Tibial artery (tissue), 4 donors: ENCODE measurements around the gene MAMSTR.
"Not testable (repeated sequence)": the region's sequence is repeated elsewhere in the genome, so short reads cannot be mapped to it uniquely, and the experiment has no call there.

Source experiments
- DNase-seq, 2 donors: peaks; one replicate each; pipeline ENCODE4 v3.0.0-alpha.2; 2019
- H3K27ac ChIP-seq, 2 donors: fragments of 200-600 bp; sonication (generic) in 1 of 2; 1 replicate in 1 of 2; 2 replicates in 1 of 2; pipeline ENCODE4 v1.5.1; 2018 to 2019; ENCODE audit warnings: mild to moderate bottlenecking in 1 of 2
- H3K27me3 ChIP-seq, 2 donors: fragments of 200-600 bp; sonication (generic) in 1 of 2; one replicate each; pipeline versions ENCODE4 v1.5.1 to v1.6.0; 2016 to 2019
- H3K36me3 ChIP-seq, 3 donors: fragments of 200-600 bp; sonication (generic) in 2 of 3; one replicate each; pipeline ENCODE4 v1.5.1; 2016 to 2019; ENCODE audit warnings: mild to moderate bottlenecking in 2 of 3
- H3K4me1 ChIP-seq, 4 donors: fragments of 200-600 bp; sonication (generic) in 2 of 4; 1 replicate in 3 of 4; 2 replicates in 1 of 4; pipeline ENCODE4 v1.5.1; 2016 to 2019
- H3K4me3 ChIP-seq, 2 donors: fragments of 200-600 bp; sonication (generic) in 1 of 2; 1 replicate in 1 of 2; 2 replicates in 1 of 2; pipeline ENCODE4 v1.5.1; 2018 to 2019; ENCODE audit warnings: mild to moderate bottlenecking in 2 of 2
- H3K9me3 ChIP-seq, 3 donors: fragments of 200-600 bp; sonication (generic) in 1 of 3; one replicate each; pipeline ENCODE4 v1.5.1; 2016 to 2019
- CTCF ChIP-seq, 2 experiments: fragments of 200-600 bp in 1 of 2; fragments of 450-650 bp in 1 of 2; IDR thresholded peaks; one replicate each; pipeline ENCODE4 v1.5.1; 2017 to 2019; ENCODE audit warnings: antibody characterized with exemption in 2 of 2, mild to moderate bottlenecking in 1 of 2, moderate library complexity in 1 of 2
- intact Hi-C: fragments of 100-400 bp; cut with DNase I; formaldehyde crosslinking; loops from one replicate; pipeline ENCODE4 v1.15.0; 2023; ENCODE audit warnings: low total_unique reads

MAMSTR gene

DNA sequence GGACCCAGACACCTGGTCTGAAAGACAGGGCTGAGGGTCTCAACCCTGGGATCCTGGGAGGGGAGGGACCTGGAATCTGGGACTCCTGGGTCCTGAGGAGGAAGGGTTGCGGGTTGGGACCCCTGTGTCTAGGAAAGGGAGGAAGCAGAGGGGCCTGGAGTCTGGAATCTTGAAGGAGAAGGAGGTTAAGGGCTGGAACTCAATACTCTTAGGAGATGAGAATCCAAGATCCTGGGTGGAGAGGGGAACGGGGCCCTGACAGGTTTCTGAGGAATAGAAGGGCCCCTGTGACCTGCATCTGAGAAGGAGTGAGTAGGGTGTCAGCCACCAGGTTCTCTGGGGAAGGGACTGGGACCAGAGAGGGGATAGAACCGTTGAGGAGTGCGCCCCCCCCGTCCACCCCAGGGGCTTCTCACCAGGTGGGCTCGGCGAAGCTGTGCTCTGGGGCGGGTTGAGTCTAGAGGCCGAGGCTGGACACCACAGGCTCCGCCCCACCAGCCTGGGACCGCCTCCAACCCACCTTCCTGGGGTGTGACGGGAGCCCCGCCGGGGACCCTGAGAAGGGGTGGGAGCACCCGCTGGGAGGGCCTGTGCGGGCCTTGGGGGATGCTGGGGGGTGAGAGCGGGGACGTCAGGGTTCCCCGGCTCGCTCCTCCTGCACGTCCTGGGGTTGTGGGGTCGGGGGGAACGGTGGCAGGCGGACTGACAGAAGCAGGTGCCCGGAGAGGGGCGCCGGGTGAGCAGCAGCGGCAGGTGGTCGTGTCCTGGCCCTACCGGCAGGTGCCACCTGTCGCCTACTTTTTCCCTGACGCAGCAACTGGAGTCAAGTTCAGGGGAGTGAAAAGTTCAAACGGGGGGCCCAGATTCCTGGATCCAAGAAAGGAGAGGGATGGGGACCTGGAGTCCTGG, at the start of gene MAMSTR:
MAMSTR (minus strand) TSS at position 463 of the 909 bp plus-strand sequence. CDS start 694 bp downstream, outside the sequence.
- intact Hi-C loops = no loop called here
- Histone ChIP-seq H3K9me3 (no peaks in the 10 kb centered on the region), H3K27me3 (no peaks in the 10 kb centered on the region), H3K4me1 (peaks cover 0 to 54% (median 40%) of the 10 kb centered on the region in 4 donors), H3K4me3 (peak within 1 kb of the TSS; percentile 54 to 57), H3K27ac (peak within 1 kb of the TSS; percentile 82 to 91), H3K36me3 (no peaks in the 10 kb centered on the region)
- no peak for DNase-seq
- TF ChIP-seq CTCF (IDR thresholded peaks at IDR 0.05) = no peak

DNA sequence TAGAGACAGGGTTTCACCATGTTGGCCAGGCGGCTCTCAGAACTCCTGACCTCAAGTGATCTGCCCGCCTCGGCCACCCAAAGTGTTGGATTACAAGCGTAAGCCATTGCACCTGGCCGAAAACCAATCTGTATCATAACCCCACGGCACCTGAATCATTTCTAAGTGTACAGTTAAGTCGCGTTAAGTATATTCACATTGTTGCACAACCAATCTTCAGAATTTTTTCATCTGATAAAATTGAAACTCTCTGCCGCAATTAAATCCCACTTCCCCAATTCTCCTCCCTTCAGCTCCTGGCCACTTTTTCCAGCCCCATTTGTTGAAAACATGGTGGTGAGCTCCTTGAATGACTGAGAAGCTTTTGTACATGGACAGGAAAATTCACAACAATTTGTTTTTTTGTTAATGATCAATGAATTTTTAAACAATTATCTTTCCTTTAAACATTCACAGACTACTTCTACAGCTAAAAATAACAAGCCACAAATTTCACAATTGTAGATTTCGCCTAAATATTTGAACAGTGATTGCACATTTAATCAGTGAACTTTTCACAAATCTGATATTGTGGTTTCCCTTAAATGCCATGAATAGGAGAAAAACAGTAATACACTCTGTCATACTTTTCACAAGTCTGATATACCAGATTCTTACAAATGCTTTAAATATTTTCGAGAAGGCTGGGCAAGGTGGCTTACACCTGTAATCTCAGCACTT, 49.6 kb upstream of the MAMSTR start:
- Histone ChIP-seq H3K4me1 (no peaks in the 10 kb centered on the region), H3K36me3 (no peaks in the 10 kb centered on the region), H3K9me3 (no peaks in the 10 kb centered on the region), H3K27ac (no peak overlapping the region), H3K4me3 (no peak overlapping the region), H3K27me3 (peaks cover 0 to 39% of the 10 kb centered on the region in 2 donors)
- no peak for TF ChIP-seq CTCF (IDR thresholded peaks at IDR 0.05)
- DNase-seq = no peak
- intact Hi-C loops = no loop called here

- intact Hi-C loops, H3K27ac ChIP-seq, H3K4me1 ChIP-seq, H3K9me3 ChIP-seq, DNase-seq, H3K4me3 ChIP-seq, H3K36me3 ChIP-seq: not testable (repeated sequence)
- peaks cover 0 to 46% of the 10 kb centered on the region in 2 donors for H3K27me3 ChIP-seq
Observed at GRCh38 chr19:48768171-48768753, 48.7 kb upstream of the MAMSTR start.

GRCh38 chr19:48765816-48766215, 46.3 kb upstream of the MAMSTR start:
- DNase-seq, intact Hi-C loops, H3K4me3 ChIP-seq, H3K4me1 ChIP-seq, H3K9me3 ChIP-seq, H3K36me3 ChIP-seq, H3K27ac ChIP-seq: not testable (repeated sequence)
- H3K27me3 ChIP-seq = peaks cover 0 to 52% of the 10 kb centered on the region in 2 donors

DNA sequence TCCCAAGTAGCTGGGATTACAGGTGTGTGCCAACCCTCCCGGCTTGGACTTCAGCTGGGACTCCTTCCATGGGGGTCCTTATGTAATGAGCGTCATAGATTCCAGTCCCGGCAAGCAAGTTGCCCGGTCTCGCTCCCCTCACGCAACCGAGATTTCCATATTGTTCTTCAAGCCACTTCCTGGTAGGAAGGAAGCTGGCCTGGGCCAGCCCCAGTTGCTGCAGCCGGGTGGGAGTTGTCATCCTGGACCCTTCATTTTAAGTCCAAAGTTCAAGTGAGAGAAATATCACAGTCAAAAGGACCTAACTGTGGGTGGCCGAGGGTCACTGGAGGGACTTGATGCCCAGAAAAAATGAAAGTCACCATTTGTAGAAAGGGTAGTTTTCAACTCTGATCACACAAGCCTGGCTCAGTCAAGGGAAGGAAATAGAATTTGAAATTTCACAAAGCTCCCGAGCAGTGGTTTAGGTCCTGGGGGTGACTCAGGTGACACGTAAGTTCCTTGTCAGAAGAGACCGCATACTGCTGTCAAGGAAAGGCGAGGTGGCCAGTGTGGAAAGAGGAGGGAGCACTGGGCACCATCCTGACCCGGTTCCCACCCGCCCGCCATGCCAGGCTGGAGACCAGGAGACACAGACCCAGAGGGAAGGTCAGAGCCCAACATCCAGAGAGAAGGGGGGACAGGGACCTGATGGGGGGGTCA, 41.1 kb upstream of the MAMSTR start:
- H3K9me3 ChIP-seq = no peaks in the 10 kb centered on the region
- no peak overlapping the region for H3K4me3 ChIP-seq
- H3K27ac ChIP-seq = no peak overlapping the region
- intact Hi-C loops = no loop called here
- no peak for DNase-seq
- H3K36me3 ChIP-seq = no peaks in the 10 kb centered on the region
- peaks cover 0 to 47% of the 10 kb centered on the region in 2 donors for H3K27me3 ChIP-seq
- H3K4me1 ChIP-seq = no peaks in the 10 kb centered on the region
- no peak for TF ChIP-seq CTCF (IDR thresholded peaks at IDR 0.05)

DNA sequence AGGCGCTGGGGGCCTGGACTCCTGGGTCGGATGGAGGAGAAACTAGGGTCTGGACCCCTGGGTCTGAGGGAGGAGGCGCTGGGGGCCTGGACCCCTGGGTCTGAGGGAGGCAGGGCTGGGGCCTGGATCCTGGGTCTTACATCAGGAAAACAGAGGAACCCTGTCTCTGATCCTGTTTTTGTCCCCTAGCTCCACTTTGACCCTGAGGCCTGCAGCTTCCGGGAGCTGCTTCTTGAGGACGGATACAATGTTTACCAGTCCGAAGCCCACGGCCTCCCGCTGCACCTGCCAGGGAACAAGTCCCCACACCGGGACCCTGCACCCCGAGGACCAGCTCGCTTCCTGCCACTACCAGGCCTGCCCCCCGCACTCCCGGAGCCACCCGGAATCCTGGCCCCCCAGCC, 38.2 kb upstream of the MAMSTR start:
- no peak overlapping the region for H3K27ac ChIP-seq
- H3K36me3 ChIP-seq = no peaks in the 10 kb centered on the region
- no peaks in the 10 kb centered on the region for H3K9me3 ChIP-seq

More for the DNA sequence above, 38.2 kb upstream of the MAMSTR start:
- intact Hi-C loops = no loop called here
- peaks cover 0 to 36% of the 10 kb centered on the region in 2 donors for H3K27me3 ChIP-seq
- H3K4me3 ChIP-seq = no peak overlapping the region
- DNase-seq = no peak
- no peak for TF ChIP-seq CTCF (IDR thresholded peaks at IDR 0.05)
- peaks cover 0 to 6% (median 2%) of the 10 kb centered on the region in 4 donors for H3K4me1 ChIP-seq
